ENCODE results near the gene SRPRB.

DNA sequence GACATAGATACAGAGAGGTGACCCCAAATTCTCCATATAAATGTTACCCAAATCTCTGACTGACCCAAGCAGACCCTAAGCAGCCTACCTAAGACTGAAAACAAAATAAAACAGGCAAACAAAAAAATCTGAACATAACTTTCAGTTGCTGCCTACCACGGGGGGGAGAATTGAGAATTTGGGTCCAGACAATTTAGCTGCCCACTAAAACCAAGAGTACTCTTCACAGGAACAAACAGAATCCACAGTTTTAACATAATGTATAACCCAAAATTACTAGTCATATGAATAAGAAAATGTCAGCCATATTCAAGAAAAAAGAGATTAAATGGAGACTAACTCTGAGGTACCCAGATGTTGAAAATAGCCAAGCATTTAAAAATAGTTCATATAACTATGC, 44.4 kb downstream of the SRPRB start:
- TF ChIP-seq, protein P1, sequence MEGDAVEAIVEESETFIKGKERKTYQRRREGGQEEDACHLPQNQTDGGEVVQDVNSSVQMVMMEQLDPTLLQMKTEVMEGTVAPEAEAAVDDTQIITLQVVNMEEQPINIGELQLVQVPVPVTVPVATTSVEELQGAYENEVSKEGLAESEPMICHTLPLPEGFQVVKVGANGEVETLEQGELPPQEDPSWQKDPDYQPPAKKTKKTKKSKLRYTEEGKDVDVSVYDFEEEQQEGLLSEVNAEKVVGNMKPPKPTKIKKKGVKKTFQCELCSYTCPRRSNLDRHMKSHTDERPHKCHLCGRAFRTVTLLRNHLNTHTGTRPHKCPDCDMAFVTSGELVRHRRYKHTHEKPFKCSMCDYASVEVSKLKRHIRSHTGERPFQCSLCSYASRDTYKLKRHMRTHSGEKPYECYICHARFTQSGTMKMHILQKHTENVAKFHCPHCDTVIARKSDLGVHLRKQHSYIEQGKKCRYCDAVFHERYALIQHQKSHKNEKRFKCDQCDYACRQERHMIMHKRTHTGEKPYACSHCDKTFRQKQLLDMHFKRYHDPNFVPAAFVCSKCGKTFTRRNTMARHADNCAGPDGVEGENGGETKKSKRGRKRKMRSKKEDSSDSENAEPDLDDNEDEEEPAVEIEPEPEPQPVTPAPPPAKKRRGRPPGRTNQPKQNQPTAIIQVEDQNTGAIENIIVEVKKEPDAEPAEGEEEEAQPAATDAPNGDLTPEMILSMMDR (IDR thresholded peaks at IDR 0.05), result no peak
- no peak for TF ChIP-seq POLR2A (IDR thresholded peaks at IDR 0.05)
